Stimulated activated naive CD8-positive, alpha-beta T cell treated with anti-CD3 and anti-CD28 coated beads, Interleukin-15, amount 100 ng/mL, for 72 hours (primary cell): ENCODE results near the gene PMAIP1.

Source experiments
- ATAC-seq: fragments of 150-1000 bp; cut with Tn5 transposase; 2 replicates; pipeline ENCODE4 v1.10.0; 2021; ENCODE audit warnings: mild to moderate bottlenecking, moderate library complexity
- DNase-seq, 2 donors: peaks; one replicate each; pipeline ENCODE4 v3.0.0; 2021 to 2022
- H3K27ac Mint-ChIP-seq, 2 donors: one replicate each; pipeline ENCODE4 v1.8.0; 2022; ENCODE audit warnings: mild to moderate bottlenecking in 2 of 2, mixed read lengths in 2 of 2, moderate library complexity in 2 of 2
- H3K27me3 Mint-ChIP-seq: one replicate; pipeline ENCODE4 v1.8.0; 2022; ENCODE audit warnings: mixed read lengths
- H3K4me1 Mint-ChIP-seq: one replicate; pipeline ENCODE4 v1.8.0; 2022; ENCODE audit warnings: mild to moderate bottlenecking, mixed read lengths
- H3K4me3 Mint-ChIP-seq, 2 donors: one replicate each; pipeline ENCODE4 v1.8.0; 2022; ENCODE audit warnings: mild to moderate bottlenecking in 2 of 2, mixed read lengths in 2 of 2, moderate library complexity in 1 of 2
- H3K9me3 Mint-ChIP-seq, 2 donors: one replicate each; pipeline ENCODE4 v1.8.0; 2022; ENCODE audit warnings: mixed read lengths in 2 of 2

The PMAIP1 gene

DNA sequence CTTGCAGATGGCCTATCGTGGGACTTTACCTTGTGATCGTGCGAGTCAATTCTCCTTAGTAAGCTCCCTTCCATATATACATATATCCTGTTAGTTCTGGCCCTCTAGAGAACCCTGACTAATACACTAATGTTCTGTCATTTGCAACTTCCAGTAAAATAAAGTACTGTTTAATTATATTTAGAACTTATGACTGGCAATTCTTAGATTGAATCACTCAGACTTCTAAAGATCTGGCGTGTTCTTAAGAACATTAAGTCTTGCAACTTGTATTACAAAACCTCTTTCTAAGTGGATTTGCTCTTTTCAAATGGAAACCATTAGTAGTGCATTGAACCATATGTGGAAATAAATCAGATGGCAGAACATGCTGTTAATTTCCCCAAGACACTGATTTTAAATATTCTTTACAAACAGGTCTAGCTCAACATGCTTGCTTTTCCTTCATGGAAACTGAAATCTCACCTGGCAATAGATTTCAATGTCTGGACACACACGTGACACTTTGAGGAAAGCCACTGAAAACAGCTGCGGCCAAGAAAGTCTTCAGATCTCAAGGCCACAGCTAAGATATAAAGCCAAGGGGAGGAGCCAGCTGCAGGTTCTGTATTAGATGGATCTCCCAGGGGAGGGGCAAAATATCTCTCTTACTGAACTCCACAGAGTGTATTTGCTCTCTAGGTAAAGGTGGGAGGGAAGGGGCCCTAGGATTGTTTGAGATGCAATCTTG is 50.6 kb downstream of the PMAIP1 start:
- DNase-seq (no peak), ATAC-seq (no peak)
- Mint-ChIP-seq H3K4me1 (peaks cover 17% of the 10 kb centered on the region), H3K9me3 (no peaks in the 10 kb centered on the region), H3K27ac (no peak overlapping the region), H3K27me3 (peaks cover 8% of the 10 kb centered on the region), H3K4me3 (no peak overlapping the region)

DNA sequence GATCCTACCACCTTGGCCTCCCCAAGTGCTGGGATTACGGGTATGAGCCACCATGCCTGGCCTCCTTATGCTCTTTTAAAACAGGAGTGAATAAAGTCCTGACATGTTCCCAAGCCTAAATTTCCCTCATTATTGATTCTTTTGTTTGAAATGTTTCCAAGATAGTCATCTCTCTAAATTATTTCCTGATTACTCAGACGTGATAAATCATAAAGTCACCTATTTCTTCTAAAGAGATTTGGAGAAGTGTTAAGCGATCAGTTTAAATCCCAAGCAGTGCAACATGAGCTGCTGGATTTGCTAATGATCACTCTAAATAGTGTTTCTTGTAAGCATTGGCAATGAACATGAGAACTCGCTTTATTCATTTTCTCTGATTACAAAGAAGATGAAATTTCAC is 51.8 kb downstream of the PMAIP1 start:
- no peak for DNase-seq
- H3K27ac Mint-ChIP-seq = no peak overlapping the region
- H3K4me1 Mint-ChIP-seq = peaks cover 17% of the 10 kb centered on the region
- peaks cover 8% of the 10 kb centered on the region for H3K27me3 Mint-ChIP-seq
- no peaks in the 10 kb centered on the region for H3K9me3 Mint-ChIP-seq
- H3K4me3 Mint-ChIP-seq = no peak overlapping the region
- no peak for ATAC-seq

DNA sequence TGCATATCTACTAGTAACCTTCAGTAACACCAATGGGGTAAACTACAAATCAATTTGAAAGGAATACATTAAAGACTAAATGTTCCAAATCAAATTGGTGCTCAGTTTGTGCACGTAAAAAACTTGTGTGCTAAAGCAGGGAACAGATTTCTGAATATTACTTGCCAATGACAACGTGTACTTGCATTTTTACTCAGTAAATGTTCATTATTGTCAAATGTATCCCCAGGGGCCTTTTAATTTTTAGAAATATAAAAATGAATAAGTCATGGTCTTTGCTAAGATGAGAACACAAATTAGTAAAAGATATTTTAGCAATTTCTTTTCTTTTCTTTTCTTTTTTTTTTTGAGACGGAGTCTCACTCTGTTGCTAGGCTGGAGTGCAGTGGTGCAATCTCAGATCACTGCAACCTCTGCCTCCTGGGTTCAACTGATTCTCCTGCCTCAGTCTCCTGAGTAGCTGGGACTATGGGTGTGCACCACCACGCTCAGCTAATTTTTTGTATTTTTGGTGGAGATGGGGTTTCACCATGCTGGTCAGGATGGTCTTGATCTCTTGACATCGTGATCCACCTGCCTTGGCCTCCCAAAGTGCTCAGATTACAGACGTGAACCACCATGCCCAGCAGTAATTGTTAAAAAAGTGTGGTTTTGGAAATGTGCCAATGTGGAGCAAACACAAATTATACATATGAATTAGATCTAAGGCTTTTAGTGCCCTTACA is 52.6 kb downstream of the PMAIP1 start:
- DNase-seq (no peak), ATAC-seq (no peak)
- Mint-ChIP-seq H3K27me3 (peaks cover 15% of the 10 kb centered on the region), H3K4me3 (no peak overlapping the region), H3K9me3 (no peaks in the 10 kb centered on the region), H3K27ac (no peak overlapping the region), H3K4me1 (peaks cover 17% of the 10 kb centered on the region)
